Naive thymus-derived CD4-positive, alpha-beta T cell (primary cell): ENCODE results near the gene PDE4D. TPM values are rescaled to one million over a fixed set of nuclear protein-coding genes. Genes with fewer than 3 reads are reported as not detected.

Source experiments
- ATAC-seq: fragments of 150-1000 bp; cut with Tn5 transposase; 2 replicates; pipeline ENCODE4 v1.10.0; 2021; ENCODE audit warnings: mild to moderate bottlenecking, moderate library complexity
- CTCF ChIA-PET: fragments of 350-600 bp; sonication (Branson Sonifier 250); formaldehyde crosslinking; loops from one replicate; lab custom pipeline; 2021; ENCODE audit warnings: antibody characterized with exemption; lab: Charles Lee
- POLR2A ChIA-PET: fragments of 350-600 bp; sonication (Branson Sonifier 250); formaldehyde crosslinking; loops from one replicate; lab custom pipeline; 2021; ENCODE audit warnings: antibody characterized with exemption, inconsistent platforms; lab: Charles Lee
- DNase-seq, 9 donors: peaks; one replicate each; pipeline versions ENCODE4 v3.0.0 to v3.0.0-alpha.2; 2020 to 2022; ENCODE audit warnings: mixed read lengths in 1 of 9
- H3K27ac ChIP-seq: one replicate; pipeline ENCODE4 v1.7.0; 2013; ENCODE audit warnings: mild to moderate bottlenecking, low read depth, low read length, moderate library complexity
- H3K27me3 ChIP-seq, 2 donors: one replicate each; pipeline ENCODE4 v1.7.0; 2013; ENCODE audit warnings: low read length in 2 of 2, mild to moderate bottlenecking in 2 of 2, moderate library complexity in 2 of 2; ENCODE audit not compliant: control insufficient read depth in 2 of 2, insufficient read depth in 2 of 2
- H3K36me3 ChIP-seq, 3 experiments: 1 replicate in 2 of 3; 2 replicates in 1 of 3; pipeline ENCODE4 v1.7.0; 2013; ENCODE audit warnings: low read length in 3 of 3, mild to moderate bottlenecking in 3 of 3, moderate library complexity in 1 of 3; ENCODE audit not compliant: insufficient read depth in 3 of 3, control insufficient read depth in 2 of 3
- H3K4me1 ChIP-seq, 2 donors: one replicate each; pipeline ENCODE4 v1.7.0; 2013; ENCODE audit warnings: low read length in 2 of 2, mild to moderate bottlenecking in 2 of 2, moderate library complexity in 1 of 2; ENCODE audit not compliant: control insufficient read depth in 2 of 2, insufficient read depth in 2 of 2
- H3K4me3 ChIP-seq: 2 replicates; pipeline ENCODE4 v1.7.0; 2013; ENCODE audit warnings: mild to moderate bottlenecking, low read length
- H3K9me3 ChIP-seq, 3 experiments: 1 replicate in 2 of 3; 2 replicates in 1 of 3; pipeline ENCODE4 v1.7.0; 2013; ENCODE audit warnings: low read length in 3 of 3; ENCODE audit not compliant: control insufficient read depth in 2 of 3
- H3K27ac Mint-ChIP-seq, 9 donors: one replicate each; pipeline ENCODE4 v1.8.0; 2020 to 2022; ENCODE audit warnings: mixed read lengths in 9 of 9, mild to moderate bottlenecking in 8 of 9, moderate library complexity in 5 of 9, inconsistent platforms in 2 of 9
- H3K27me3 Mint-ChIP-seq, 5 donors: one replicate each; pipeline ENCODE4 v1.8.0; 2021 to 2022; ENCODE audit warnings: mixed read lengths in 5 of 5, mild to moderate bottlenecking in 1 of 5
- H3K36me3 Mint-ChIP-seq, 5 donors: one replicate each; pipeline ENCODE4 v1.8.0; 2020 to 2022; ENCODE audit warnings: mixed read lengths in 5 of 5, mild to moderate bottlenecking in 3 of 5, inconsistent platforms in 1 of 5
- H3K4me1 Mint-ChIP-seq, 7 donors: one replicate each; pipeline ENCODE4 v1.8.0; 2020 to 2022; ENCODE audit warnings: mixed read lengths in 7 of 7, mild to moderate bottlenecking in 3 of 7, inconsistent platforms in 1 of 7
- H3K4me3 Mint-ChIP-seq, 10 donors: one replicate each; pipeline ENCODE4 v1.8.0; 2020 to 2022; ENCODE audit warnings: mild to moderate bottlenecking in 10 of 10, mixed read lengths in 10 of 10, moderate library complexity in 6 of 10, inconsistent platforms in 2 of 10
- H3K9me3 Mint-ChIP-seq, 11 donors: one replicate each; pipeline ENCODE4 v1.8.0; 2020 to 2022; ENCODE audit warnings: mixed read lengths in 11 of 11, mild to moderate bottlenecking in 4 of 11, inconsistent platforms in 1 of 11, moderate library complexity in 1 of 11
- intact Hi-C, 2 donors: fragments of 100-400 bp; cut with micrococcal nuclease; formaldehyde crosslinking; loops; one replicate each; pipeline ENCODE4 v1.15.1; 2023
- polyA plus RNA-seq, 2 donors: library from polyadenylated mRNA; unstranded; fragments of 300-500 nt; fragmentation: Illumina TruSeq; gene quantifications; one replicate each; pipeline ENCODE4 v1.2.3, GENCODE V29; 2021
- total RNA-seq, 6 experiments: library from RNA in 5 of 6; stranded (reverse) in 5 of 6; gene quantifications; 1 replicate in 5 of 6; 2 replicates in 1 of 6; pipeline ENCODE4 v1.2.3 and lab custom pipeline; 2021 to 2026

The PDE4D gene
- total and polyA plus RNA-seq, 7 experiments from 2014 or later = 4.9 to 102 (median 38.8) TPM

DNA sequence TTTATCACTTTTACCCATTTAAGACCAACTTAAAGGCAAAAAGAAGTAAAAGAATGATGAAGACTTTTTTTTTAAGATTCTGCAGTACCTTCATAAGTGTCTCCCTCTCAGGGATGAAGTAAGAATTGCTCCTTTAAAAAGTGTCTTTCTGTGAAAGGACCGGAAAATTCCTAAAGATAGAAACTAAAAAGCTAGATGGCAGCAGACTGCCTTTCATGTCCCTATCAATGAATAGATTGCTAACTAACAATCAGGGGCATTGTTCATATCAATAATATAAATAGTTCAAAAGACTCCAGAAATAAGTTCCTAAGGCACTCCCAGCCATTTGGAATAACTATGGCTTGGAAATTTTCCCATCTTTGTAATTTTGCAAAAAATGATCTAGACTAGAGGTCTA, 558.0 kb downstream of the PDE4D start:
- intact Hi-C loops = no loop called here
- Histone ChIP-seq H3K36me3 (no peaks in the 10 kb centered on the region), H3K4me1 (no peaks in the 10 kb centered on the region), H3K27me3 (no peaks in the 10 kb centered on the region), H3K4me3 (no peak overlapping the region), H3K27ac (no peak overlapping the region), H3K9me3 (no peaks in the 10 kb centered on the region)
- ChIA-PET POLR2A (no interaction called here), CTCF (no interaction called here)
- Mint-ChIP-seq H3K27me3 (peaks cover 4 to 41% (median 15%) of the 10 kb centered on the region in 5 donors), H3K4me3 (no peak overlapping the region), H3K36me3 (no peaks in the 10 kb centered on the region), H3K4me1 (no peaks in the 10 kb centered on the region), H3K27ac (no peak overlapping the region), H3K9me3 (no peaks in the 10 kb centered on the region)
- ATAC-seq (no peak), DNase-seq (no peak)

DNA sequence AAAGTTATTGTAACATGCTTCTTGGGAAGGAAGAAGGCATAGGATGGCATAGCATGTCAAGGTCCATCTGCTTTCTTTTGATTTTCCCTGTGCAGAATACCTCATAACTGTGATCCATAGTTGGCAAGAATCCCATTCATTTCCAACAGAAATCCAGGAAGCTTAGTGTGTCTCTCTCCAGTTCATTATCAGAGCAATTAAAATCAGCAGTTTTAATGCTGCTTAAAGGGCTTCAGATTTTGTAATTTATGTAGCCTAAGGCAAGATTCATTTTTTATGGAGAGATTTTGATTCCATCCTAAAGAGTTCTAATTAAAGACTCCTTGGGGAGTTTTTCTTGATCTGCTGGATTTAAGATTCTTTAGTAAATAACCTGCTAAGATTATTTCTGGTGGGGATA, 560.1 kb downstream of the PDE4D start:
- DNase-seq = no peak
- Mint-ChIP-seq H3K9me3 (no peaks in the 10 kb centered on the region), H3K27ac (no peak overlapping the region), H3K4me3 (no peak overlapping the region), H3K36me3 (no peaks in the 10 kb centered on the region), H3K27me3 (peaks cover 4 to 37% (median 12%) of the 10 kb centered on the region in 5 donors), H3K4me1 (no peaks in the 10 kb centered on the region)
- CTCF ChIA-PET = no interaction called here
- Histone ChIP-seq H3K27me3 (no peaks in the 10 kb centered on the region), H3K36me3 (no peaks in the 10 kb centered on the region), H3K27ac (no peak overlapping the region), H3K4me1 (no peaks in the 10 kb centered on the region), H3K9me3 (no peaks in the 10 kb centered on the region), H3K4me3 (no peak overlapping the region)
- POLR2A ChIA-PET = no interaction called here
- no peak for ATAC-seq
- intact Hi-C loops = no loop called here

DNA sequence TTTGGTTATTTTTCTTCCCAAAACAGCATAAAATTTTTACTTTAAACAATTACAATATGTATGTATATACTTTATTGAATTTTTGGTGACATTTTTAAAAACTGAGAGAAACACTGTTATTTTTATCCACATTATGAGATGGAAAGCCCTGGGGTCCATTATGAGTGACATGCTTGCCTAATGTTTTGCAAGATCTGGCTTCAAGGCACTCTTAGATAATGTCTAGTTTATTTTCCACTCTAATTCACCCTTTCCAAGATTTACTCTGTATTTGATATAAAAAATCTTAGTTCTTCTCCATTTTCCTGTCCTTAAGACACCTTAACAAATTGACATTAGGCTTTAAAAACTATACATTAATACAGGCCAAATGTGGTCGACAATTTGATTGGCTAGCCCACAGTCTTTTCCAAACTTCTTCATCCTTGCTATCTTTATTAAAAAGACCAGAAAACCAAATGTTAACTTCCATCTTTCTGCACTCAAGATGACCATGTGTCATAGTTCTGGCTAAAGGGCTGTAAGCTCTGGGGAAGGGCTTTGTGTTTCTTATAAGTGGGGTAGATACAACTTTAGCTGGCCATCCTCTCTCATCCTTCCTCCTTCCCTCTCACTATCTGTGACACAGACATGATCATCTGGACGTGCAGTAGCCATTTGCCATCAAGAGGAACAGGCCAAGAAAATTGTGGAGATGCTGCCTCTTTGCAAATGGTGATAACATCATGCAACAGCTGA, 561.1 kb downstream of the PDE4D start:
- Histone ChIP-seq H3K9me3 (no peaks in the 10 kb centered on the region), H3K27me3 (no peaks in the 10 kb centered on the region), H3K36me3 (no peaks in the 10 kb centered on the region), H3K27ac (no peak overlapping the region), H3K4me3 (no peak overlapping the region), H3K4me1 (no peaks in the 10 kb centered on the region)
- no peaks in the 10 kb centered on the region for H3K4me1 Mint-ChIP-seq
- peaks cover 0 to 28% (median 3%) of the 10 kb centered on the region in 5 donors for H3K27me3 Mint-ChIP-seq
- CTCF ChIA-PET = no interaction called here
- DNase-seq (no peak), ATAC-seq (no peak)
- H3K36me3 Mint-ChIP-seq = no peaks in the 10 kb centered on the region
- intact Hi-C loops = no loop called here
- no peak overlapping the region for H3K27ac Mint-ChIP-seq
- POLR2A ChIA-PET = no interaction called here
- H3K4me3 Mint-ChIP-seq = no peak overlapping the region
- H3K9me3 Mint-ChIP-seq = no peaks in the 10 kb centered on the region

DNA sequence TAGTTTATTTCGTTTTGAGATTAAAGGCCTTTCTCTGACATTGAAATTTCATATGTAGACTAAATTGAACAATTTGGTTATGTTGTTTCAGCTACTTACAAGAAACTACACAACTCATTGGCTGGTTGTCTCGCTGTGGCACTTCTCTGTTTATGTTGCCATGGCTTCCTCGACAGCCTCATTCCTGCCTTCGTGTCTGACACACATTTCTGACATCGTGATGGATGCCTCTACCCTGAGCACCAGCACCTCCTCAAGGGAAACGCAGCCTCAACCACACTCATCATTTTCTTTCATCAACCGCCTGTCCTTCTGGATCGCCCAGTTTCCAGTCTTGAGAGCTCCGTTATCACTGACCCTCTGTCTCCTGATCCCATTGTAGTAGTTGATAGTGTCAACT, 562.8 kb downstream of the PDE4D start:
- ChIA-PET CTCF (no interaction called here), POLR2A (no interaction called here)
- Histone ChIP-seq H3K36me3 (no peaks in the 10 kb centered on the region), H3K27me3 (no peaks in the 10 kb centered on the region), H3K4me3 (no peak overlapping the region), H3K9me3 (no peaks in the 10 kb centered on the region), H3K27ac (no peak overlapping the region), H3K4me1 (no peaks in the 10 kb centered on the region)
- no peaks in the 10 kb centered on the region for H3K9me3 Mint-ChIP-seq
- no peak for DNase-seq
- H3K4me1 Mint-ChIP-seq = no peaks in the 10 kb centered on the region
- ATAC-seq = no peak
- no peak overlapping the region for H3K27ac Mint-ChIP-seq
- H3K36me3 Mint-ChIP-seq = no peaks in the 10 kb centered on the region
- peaks cover 0 to 20% (median 3%) of the 10 kb centered on the region in 5 donors for H3K27me3 Mint-ChIP-seq
- intact Hi-C loops = no loop called here
- H3K4me3 Mint-ChIP-seq = no peak overlapping the region

DNA sequence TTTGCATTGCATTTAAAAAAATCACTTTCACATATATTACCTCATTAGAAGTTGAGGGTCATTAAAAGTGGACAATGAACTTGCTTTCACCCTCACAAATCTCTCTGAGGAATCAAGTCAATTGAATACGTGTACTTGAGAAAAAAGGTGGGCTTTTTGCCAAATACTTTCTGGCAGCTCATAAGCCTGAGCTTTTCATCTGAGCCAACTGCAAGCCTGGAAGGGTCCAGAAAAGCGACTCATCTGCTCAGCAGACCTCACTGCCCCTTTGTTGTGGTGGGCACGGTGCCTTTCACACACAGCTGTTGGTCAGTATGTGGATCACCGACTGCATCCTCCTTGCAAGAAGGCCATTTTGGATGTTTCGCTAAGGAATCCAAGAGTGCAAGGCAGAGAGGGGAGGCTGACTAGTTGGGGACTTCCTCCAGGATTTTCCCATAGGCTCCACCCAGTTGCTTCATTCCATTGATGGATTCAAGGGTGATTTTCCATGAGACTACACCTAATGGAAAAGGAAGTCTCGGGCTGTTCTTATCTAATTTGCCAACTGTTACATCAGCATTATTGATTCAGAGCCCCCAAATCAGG, 564.7 kb downstream of the PDE4D start:
- no peak for DNase-seq
- no peaks in the 10 kb centered on the region for H3K9me3 Mint-ChIP-seq
- H3K27ac Mint-ChIP-seq = no peak overlapping the region
- ChIA-PET POLR2A (no interaction called here), CTCF (no interaction called here)
- Histone ChIP-seq H3K9me3 (no peaks in the 10 kb centered on the region), H3K27ac (no peak overlapping the region), H3K4me3 (no peak overlapping the region), H3K36me3 (no peaks in the 10 kb centered on the region), H3K4me1 (no peaks in the 10 kb centered on the region), H3K27me3 (no peaks in the 10 kb centered on the region)
- intact Hi-C loops = no loop called here
- H3K4me3 Mint-ChIP-seq = no peak overlapping the region
- peaks cover 0 to 24% (median 6%) of the 10 kb centered on the region in 5 donors for H3K27me3 Mint-ChIP-seq
- H3K36me3 Mint-ChIP-seq = no peaks in the 10 kb centered on the region
- no peak for ATAC-seq
- H3K4me1 Mint-ChIP-seq = no peaks in the 10 kb centered on the region

DNA sequence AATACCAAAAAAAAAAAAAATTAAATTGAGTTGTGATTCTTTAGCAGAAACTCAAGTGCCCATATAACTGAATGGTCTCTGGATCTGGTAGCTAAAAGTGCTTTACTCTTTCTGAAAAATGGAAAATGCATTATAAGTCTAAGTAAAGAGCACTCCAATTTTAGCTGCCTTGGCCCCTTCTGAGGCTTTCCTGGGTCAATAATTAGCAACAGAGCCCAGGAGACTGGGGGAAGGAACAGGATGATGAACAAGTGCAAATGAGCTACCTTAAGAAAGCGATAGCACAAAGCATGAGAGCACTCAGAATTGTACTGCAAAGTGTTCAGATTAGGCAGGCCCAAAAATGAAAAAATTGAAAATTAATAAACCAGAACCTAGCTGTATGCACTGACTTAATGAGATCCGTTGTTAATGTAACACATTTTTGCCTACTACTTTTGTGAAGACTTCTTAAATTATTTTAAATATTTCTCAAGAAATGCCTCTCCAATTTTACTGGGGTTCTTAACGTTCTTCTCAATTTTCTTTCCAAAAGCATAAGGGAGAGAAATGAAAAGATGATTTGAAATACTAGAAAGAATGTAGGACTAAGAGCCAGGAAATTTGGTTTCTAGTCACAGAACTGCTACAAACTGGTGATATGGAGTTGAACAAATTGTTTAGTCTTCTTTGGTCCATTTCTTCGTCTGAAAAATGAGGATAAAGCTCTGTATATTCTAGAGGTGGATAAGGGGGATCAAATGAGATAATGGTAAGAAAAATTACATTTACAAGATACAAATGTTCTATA, 566.1 kb downstream of the PDE4D start:
- Histone ChIP-seq H3K36me3 (no peaks in the 10 kb centered on the region), H3K4me3 (no peak overlapping the region), H3K27ac (no peak overlapping the region), H3K27me3 (no peaks in the 10 kb centered on the region), H3K4me1 (no peaks in the 10 kb centered on the region), H3K9me3 (no peaks in the 10 kb centered on the region)
- no peak overlapping the region for H3K27ac Mint-ChIP-seq
- intact Hi-C loops = no loop called here
- ATAC-seq (no peak), DNase-seq (no peak)
- ChIA-PET POLR2A (no interaction called here), CTCF (interaction anchor here (0.6 kb wide), 1 partner anchor 1307 kb away, joined by 3 read pairs; no protein-coding TSS in a partner anchor)
- H3K4me1 Mint-ChIP-seq = no peaks in the 10 kb centered on the region
- peaks cover 0 to 21% (median 10%) of the 10 kb centered on the region in 5 donors for H3K27me3 Mint-ChIP-seq
- H3K9me3 Mint-ChIP-seq = no peaks in the 10 kb centered on the region
- H3K36me3 Mint-ChIP-seq = no peaks in the 10 kb centered on the region
- H3K4me3 Mint-ChIP-seq = no peak overlapping the region
